H7 (cell line): ENCODE measurements around the gene SPANXN4. TPM values are rescaled to one million over a fixed set of nuclear protein-coding genes. Genes with fewer than 3 reads are reported as not detected.

Source experiments
- DNase-seq: peaks from one replicate; pipeline ENCODE4 v3.0.0; 2012
- H3K27me3 ChIP-seq: 2 replicates; pipeline ENCODE4 v1.6.0; 2011; ENCODE audit warnings: mild to moderate bottlenecking, low read length; ENCODE audit not compliant: control insufficient read depth, insufficient read depth
- H3K36me3 ChIP-seq: replicated peaks from 2 replicates; pipeline ENCODE4 v1.5.1; 2011; ENCODE audit warnings: low read length; ENCODE audit not compliant: control insufficient read depth, insufficient read depth
- H3K4me3 ChIP-seq: 2 replicates; pipeline ENCODE4 v1.5.1; 2011; ENCODE audit warnings: low read depth, mild to moderate bottlenecking, control low read depth, low read length, moderate library complexity; ENCODE audit not compliant: insufficient read depth
- total RNA-seq: library from RNA; depleted of rRNA; stranded (reverse); fragments of >200 nt; shearing (Covaris generic); gene quantifications from 2 replicates; pipeline ENCODE4 v1.2.3, GENCODE V29; 2014; rRNA removed

The SPANXN4 gene
- total RNA-seq = not detected in 2 replicates

DNA sequence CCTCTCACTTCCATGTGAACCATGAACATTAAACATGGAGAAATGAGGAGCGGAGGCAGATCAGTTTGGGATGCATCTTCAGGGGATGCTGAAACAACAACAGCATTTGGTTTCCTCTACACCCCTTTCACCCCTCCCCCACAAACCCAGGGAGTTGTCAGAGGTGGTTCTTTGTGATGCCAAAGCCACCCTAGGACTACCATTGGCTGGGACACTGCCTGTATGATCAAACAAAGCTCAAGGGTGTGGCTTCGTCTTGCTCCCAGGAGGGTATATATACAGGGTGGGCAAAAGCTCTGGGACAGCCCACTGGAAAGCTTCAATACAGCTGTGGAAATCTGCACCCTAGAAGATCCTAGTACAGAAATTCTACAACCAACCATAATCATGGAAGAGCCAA lies at the start of gene SPANXN4:
SPANXN4 (plus strand) TSS at position 301 of the 400 bp plus-strand sequence; CDS start at position 388, 87 bp downstream.
- H3K4me3 ChIP-seq = no peak within 1 kb of the TSS
- H3K36me3 ChIP-seq = no peaks in the 10 kb centered on the region
- H3K27me3 ChIP-seq = no peaks in the 10 kb centered on the region
- DNase-seq = no peak

DNA sequence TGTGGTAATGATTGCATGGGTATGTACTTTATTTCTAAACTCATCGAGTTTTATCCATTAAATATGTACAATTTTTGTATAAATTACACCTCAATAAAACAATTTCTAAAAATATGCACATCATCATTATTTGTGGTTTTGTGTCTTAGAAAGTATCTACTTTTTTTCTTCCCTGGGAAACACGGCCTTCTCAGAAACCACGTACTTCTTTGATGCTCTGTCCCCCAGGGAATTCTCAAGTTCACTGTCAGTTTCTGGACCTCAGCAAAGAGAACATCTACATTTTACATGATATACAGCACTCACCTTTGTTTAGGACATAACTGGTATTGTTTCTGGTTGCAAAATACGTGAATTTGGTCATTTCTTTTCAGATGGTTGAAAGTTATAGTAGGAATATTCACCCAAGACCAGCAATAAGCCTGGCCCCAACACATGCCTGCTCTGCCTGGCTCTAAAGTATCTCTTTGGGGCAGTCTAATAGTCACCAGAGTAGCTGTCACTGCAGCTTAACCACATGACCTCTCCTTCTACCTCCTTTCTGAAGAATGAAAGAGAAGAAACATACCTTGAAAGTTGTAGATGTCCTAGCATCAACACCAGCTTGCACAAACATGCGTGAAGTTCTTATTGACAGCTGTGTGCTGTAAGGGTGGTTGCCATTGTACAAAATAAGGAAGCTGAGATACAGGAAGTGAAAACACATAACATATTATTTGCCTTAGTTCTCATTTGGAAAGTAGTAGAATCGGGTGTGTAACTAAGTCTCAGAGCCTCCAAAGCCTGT lies 48.4 kb upstream of the SPANXN4 start:
- no peaks in the 10 kb centered on the region for H3K36me3 ChIP-seq
- DNase-seq = no peak
- H3K4me3 ChIP-seq = no peak overlapping the region
- H3K27me3 ChIP-seq = no peaks in the 10 kb centered on the region

- no peaks in the 10 kb centered on the region for H3K36me3 ChIP-seq
- H3K27me3 ChIP-seq = no peaks in the 10 kb centered on the region
- DNase-seq = no peak
These were observed 47.5 kb upstream of the SPANXN4 start for GRCh38 chrX:142978130-142978684.

DNA sequence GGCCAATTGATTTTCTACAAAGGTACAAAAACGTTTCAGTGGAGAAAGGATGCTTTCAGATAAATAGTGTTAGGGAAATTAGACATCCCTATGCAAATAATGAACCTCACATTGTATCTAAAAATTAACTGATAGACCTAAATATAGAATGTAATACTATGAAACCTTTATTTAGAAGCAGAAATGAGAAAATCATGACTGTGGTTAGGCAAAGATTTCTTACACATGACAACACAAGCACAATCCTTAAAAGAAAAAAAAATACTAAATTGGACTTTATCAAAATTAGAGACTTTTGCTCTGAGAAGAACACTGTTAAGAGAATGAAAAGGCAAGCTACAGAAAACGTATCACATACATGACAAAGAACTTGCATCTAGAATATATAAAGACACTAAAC lies 43.0 kb upstream of the SPANXN4 start:
- no peak for DNase-seq
- no peak overlapping the region for H3K4me3 ChIP-seq
- H3K27me3 ChIP-seq = no peaks in the 10 kb centered on the region
- H3K36me3 ChIP-seq = no peaks in the 10 kb centered on the region

More at GRCh38 chrX:142978130-142978684, 47.5 kb upstream of the SPANXN4 start:
- H3K4me3 ChIP-seq = no peak overlapping the region

DNA sequence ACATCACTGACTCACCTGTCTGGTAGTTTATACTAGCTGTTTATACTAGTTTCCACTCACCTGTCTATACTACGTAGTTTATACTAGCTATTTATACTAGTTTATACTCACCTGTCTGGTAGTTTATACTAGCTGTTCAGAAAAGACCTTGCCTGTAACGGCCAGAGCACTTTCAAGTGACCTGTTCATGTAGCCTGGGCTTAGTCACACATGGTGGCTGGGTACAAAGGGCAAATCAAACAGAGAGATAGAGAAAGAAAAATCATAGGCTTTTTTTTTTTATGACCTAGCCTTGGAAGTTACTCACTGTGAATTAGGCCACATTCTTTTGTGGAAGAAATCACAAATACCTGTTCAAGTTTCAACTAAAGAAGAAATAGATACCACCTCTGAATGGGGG lies 30.7 kb upstream of the SPANXN4 start:
- H3K4me3 ChIP-seq = no peak overlapping the region
- H3K36me3 ChIP-seq = no peaks in the 10 kb centered on the region
- no peaks in the 10 kb centered on the region for H3K27me3 ChIP-seq
- no peak for DNase-seq

- no peaks in the 10 kb centered on the region for H3K27me3 ChIP-seq
- DNase-seq = no peak
These were observed 27.1 kb upstream of the SPANXN4 start for GRCh38 chrX:142998447-142999198.

GRCh38 chrX:142999199-142999701 lies 26.5 kb upstream of the SPANXN4 start:
- Histone ChIP-seq H3K4me3 (no peak overlapping the region), H3K27me3 (no peaks in the 10 kb centered on the region), H3K36me3 (no peaks in the 10 kb centered on the region)
- DNase-seq = no peak

More at GRCh38 chrX:142998447-142999198, 27.1 kb upstream of the SPANXN4 start:
- Histone ChIP-seq H3K4me3 (no peak overlapping the region), H3K36me3 (no peaks in the 10 kb centered on the region)

- Histone ChIP-seq H3K4me3 (no peak overlapping the region), H3K36me3 (no peaks in the 10 kb centered on the region), H3K27me3 (no peaks in the 10 kb centered on the region)
- DNase-seq = no peak
These were observed 23.5 kb upstream of the SPANXN4 start for GRCh38 chrX:143002206-143002605.

GRCh38 chrX:143017272-143017671 lies 8.5 kb upstream of the SPANXN4 start:
- DNase-seq = no peak
- Histone ChIP-seq H3K27me3 (no peaks in the 10 kb centered on the region), H3K36me3 (no peaks in the 10 kb centered on the region), H3K4me3 (no peak overlapping the region)

GRCh38 chrX:143027275-143027674 lies 1.5 kb downstream of the SPANXN4 start:
- no peak overlapping the region for H3K4me3 ChIP-seq
- DNase-seq = no peak
- no peaks in the 10 kb centered on the region for H3K36me3 ChIP-seq
- H3K27me3 ChIP-seq = no peaks in the 10 kb centered on the region

GRCh38 chrX:143047511-143047910 lies 21.8 kb downstream of the SPANXN4 start:
- no peak overlapping the region for H3K4me3 ChIP-seq
- no peak for DNase-seq
- no peaks in the 10 kb centered on the region for H3K36me3 ChIP-seq
- H3K27me3 ChIP-seq = no peaks in the 10 kb centered on the region

DNA sequence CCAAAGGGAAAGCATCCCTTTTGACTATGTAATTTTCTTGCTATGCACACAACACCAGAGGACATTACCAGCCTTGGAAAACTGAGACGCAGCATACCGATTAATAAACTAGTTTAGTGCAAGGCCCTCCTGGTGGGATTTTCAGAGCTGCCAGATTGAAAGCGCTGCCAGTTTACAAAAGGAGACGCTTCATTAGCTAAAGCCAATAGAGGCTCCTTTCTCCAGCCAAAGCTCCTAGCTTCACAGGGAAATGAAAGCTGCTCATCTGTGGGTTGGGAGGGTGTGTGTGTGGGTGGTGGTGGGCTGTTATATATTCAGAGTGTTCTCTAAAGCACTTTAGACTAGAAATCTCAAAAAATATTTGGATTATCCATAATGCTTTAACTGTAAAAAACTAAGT lies 32.4 kb downstream of the SPANXN4 start:
- Histone ChIP-seq H3K36me3 (no peaks in the 10 kb centered on the region), H3K27me3 (no peaks in the 10 kb centered on the region), H3K4me3 (no peak overlapping the region)
- no peak for DNase-seq

- H3K36me3 ChIP-seq = no peaks in the 10 kb centered on the region
- no peak for DNase-seq
These were observed 55.5 kb downstream of the SPANXN4 start for GRCh38 chrX:143081231-143081630.

GRCh38 chrX:143082537-143082936 lies 56.8 kb downstream of the SPANXN4 start:
- no peak for DNase-seq
- H3K4me3 ChIP-seq = no peak overlapping the region
- H3K27me3 ChIP-seq = no peaks in the 10 kb centered on the region
- H3K36me3 ChIP-seq = no peaks in the 10 kb centered on the region

More at GRCh38 chrX:143081231-143081630, 55.5 kb downstream of the SPANXN4 start:
- Histone ChIP-seq H3K4me3 (no peak overlapping the region), H3K27me3 (no peaks in the 10 kb centered on the region)
